COR-L47 (cell line): ENCODE measurements around the gene CACNA1S.

ENCODE experiments used
- DNase-seq: peaks from one replicate; lab custom pipeline; 2025; lab: John Stamatoyannopoulos, UW

CACNA1S gene

GRCh38 chr1:201115390-201115937 lies 3.2 kb upstream of the CACNA1S start:
- DNase-seq = no peak

DNA sequence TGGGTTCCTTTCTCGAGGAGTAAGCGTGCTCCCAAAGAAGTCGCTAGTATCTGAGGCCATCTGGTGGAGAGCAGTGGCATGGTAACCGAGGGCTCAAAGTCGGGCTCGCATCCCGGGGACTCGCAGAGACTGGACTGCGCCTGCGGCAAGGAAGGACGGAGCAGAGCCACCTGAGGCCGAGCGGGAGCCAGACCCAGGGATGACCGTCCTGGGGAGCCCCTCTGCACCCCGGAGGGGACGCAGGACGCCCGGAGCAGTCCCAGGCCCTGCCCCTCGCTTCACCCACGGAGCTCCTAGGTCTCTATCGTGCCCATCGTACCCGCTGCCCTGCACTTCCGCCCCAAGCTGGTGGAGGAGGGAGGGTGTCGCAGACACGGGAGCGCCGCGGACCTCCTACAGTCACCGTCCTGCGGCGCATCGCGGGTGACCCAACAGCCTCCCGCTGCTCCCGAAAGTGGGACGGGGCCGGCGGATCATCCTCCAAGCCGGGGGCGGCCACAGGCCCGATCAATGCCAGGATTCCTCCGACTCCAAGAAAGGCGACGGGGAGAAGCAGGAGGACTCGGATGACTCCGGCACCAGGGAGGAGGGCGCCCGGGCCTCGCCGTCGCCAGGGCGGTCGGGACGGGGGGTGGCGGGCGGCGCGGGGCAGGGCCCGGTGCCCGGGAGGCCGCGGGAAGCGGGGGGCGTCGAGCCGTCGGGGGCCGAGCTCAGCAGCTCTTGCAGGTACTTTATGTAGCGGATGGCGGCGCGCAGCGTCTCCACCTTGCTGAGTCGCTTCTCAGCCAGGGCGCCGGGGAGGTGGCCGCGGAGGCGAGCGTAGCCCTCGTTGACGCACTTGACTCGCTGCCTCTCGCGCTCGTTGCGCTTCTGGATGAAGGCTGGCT lies 2.3 kb upstream of the CACNA1S start:
- DNase-seq = peak; percentile 94

- no peak for DNase-seq
These were observed 1.4 kb upstream of the CACNA1S start for GRCh38 chr1:201113451-201114244.

GRCh38 chr1:201112926-201113325 lies 700 bp upstream of the CACNA1S start:
- no peak for DNase-seq

DNA sequence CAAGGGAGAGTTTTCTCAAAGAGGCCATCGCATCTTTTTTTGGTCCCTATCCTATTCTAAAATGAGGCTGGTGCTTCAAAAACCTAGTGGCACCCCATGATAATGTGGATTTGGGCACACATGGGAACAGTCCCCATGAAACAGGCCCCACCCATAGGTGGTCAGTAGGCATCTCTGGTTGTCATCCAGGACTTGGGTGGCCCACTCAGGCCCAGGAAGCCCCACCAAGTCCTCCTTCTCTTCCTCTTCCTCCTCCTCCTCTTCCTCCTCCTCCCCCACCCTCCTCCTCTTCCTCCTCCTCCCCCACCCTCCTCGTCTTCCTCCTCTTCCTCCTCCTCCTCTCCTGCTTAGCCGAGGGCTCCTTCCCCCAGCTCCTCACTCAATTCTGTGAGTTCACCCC lies 554 bp downstream of the CACNA1S start:
- no peak for DNase-seq

DNA sequence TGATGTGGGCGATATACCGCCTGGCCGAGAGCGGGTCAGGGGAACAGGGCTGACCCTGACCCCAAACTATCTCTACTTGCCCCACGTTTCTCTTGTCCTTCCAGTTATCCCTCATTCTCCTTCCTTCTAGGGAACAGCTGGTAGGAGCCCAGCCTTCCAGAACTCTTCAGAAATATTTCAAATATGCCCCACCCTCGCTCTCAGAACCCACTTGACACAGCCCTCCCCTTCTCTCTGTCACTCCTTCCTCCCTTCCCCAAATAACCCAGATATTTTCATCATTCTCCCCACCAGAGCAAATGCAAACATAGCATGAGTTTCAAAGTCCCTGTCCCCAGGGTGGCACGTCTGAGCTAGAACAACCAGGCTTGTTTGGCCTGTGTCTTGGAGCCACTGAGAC lies 1.1 kb downstream of the CACNA1S start:
- no peak for DNase-seq

GRCh38 chr1:201110616-201111015 lies 1.6 kb downstream of the CACNA1S start:
- no peak for DNase-seq

DNA sequence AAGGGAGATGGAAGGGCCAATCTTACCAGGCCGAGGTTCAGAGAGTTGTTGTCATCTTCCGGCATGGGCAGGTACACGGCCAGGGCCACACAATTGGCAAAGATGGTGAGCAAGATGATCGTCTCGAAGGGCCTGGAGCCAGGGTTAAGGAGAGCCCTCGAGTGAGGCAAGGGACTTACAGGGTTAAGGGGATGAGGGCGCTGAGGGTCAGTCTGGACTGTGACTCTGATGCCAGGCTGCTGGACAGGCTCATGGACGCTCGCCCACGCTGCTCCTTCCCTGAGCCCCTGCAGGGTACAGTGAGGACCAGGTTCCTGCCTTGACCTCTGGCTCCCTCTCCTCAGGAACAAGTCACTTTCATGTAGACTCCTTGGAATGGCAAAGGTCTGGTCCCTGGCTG lies 2.1 kb downstream of the CACNA1S start:
- no peak for DNase-seq

DNA sequence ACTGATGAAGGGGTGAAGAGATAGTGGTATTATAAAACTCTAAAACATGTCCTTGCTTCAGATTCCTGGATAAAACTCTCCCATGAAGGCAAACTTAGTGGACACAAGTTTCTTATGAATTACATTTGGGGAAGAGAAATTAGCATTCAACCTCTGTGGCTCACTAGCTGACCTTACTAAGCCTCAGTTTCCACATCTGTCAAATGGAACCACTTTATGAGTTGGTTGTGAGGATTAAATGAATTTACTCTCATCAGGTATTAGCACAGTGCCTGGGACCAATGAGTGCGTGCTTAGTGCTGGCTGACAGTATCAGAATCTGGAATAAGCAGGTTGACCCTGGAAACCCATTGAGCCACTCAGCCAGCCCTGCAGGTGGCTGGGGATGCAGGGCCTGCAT lies 2.6 kb downstream of the CACNA1S start:
- no peak for DNase-seq

DNA sequence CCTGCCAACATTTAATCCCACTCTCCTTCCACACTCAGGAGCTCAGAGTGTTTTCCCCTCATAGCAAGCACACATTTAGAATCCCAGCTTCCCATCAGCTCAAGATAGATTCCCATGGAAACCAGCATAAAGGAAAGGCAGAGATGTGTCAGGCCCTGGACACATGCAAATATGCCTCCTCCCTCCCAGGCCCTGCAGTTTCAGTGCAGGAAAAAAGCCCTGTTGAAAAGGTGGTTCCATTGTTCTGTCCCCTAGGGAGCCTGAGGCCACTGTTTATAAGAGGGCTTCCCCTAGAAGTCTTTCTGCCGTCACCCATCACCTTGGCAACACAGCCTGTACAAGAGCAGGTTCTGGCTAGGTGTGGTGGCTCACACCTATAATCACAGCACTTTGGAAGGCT lies 3.6 kb downstream of the CACNA1S start:
- DNase-seq = peak; percentile 90

DNA sequence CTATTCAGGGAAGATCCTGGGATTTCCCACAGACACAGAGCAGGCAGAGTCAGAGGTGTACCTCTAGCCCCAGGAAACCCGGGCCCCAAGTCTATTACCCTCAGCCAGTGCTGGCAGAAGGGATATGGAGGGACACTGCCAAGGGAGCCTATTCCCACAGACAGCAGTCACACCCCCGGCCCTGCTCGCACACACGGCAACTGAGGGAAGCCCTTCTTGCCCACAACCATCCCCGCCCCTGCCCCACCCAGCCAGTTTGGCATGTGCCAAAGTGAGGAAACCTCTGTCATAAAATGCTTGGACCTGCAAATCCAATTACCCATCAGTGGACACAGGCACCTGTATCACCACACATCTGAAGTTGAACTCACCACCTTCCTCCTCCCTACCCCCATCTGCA lies 6.5 kb downstream of the CACNA1S start:
- no peak for DNase-seq

GRCh38 chr1:201104141-201104540 lies 8.1 kb downstream of the CACNA1S start:
- no peak for DNase-seq

DNA sequence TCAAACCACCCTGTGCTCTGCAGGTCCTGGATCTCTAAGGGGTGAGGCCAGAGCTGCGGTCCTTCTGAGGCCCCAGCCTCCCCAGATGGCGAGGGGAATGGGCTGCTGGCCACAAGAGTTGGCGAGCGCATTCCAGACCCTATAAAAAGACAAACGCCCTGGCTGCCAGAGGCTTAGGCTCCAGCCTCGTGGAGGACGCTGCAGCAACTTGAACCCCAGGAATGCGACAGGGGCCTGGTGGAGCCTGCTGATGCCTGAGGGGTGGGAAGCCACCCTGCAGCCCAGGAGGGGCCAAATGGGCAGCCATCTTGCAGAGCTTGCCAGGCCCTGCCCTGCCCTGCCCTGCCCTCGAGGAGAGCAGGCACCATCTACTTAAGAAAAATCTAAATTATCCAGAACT lies 8.6 kb downstream of the CACNA1S start:
- no peak for DNase-seq

GRCh38 chr1:201100169-201100930 lies 11.9 kb downstream of the CACNA1S start:
- DNase-seq = no peak

- DNase-seq = no peak
These were observed 13.1 kb downstream of the CACNA1S start for GRCh38 chr1:201098992-201099677.

DNA sequence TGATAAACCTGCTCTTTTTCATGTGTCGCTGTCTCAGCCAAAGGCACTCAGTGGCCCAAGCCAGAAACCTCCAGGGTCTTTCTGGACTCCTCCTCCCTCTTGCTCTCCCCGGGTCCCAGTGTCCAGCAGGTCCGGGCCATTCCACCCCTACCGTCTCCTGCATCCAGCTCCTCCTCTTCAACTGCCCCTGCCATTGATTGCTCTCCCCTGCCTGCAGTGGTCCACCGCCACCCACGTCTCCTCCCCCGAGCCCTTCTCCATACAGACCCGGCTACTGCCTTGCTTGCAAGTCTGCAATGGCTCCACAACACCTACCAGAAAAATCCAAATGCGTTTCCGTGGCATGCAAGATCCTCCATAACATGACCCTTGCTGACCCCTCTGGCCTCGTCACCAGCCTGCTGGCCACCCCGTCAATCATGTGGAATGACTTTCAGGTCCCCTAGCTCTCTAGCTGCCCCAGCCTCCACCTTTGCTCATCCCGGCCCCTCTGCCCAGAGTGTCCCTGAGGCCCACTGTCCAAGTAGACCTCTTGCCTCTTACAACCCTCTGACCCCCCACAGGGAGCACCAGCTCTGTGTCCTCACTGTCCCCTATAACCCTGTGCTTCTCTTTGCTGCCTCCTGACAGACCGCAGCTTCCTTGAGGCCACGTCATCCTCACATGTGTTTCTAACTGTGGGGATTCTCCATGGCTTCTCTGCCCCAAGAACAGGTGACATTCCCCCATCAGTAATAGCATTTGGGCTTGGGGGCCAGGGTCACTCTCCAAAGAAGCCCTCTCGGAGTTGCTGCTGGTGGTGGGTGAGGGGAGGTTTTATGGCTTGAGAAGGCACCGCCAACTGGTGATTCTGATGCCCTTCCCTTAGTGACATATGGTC lies 15.0 kb downstream of the CACNA1S start:
- DNase-seq = no peak

DNA sequence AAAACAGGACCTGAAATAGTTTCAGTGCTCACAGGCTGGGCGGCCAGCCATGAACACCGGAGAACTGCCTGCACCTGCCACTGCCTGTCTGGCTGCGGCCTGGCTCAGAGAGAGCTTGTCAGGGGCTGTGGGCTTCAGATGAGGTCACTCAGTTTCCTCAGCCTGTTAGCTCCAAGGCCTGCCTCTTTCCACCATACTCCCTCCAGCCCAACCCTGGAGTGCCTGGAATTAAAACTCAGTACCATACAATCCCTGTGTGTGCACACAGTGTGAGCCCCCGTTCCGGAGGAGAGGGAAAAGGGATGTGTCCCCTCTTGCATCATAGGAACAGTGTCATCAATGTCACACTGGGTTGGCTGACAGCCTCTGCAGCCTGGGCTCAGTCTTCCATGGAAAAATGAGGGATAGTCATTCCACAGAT lies 16.2 kb downstream of the CACNA1S start:
- DNase-seq = no peak

- DNase-seq = no peak
These were observed 16.6 kb downstream of the CACNA1S start for GRCh38 chr1:201095581-201095980.

DNA sequence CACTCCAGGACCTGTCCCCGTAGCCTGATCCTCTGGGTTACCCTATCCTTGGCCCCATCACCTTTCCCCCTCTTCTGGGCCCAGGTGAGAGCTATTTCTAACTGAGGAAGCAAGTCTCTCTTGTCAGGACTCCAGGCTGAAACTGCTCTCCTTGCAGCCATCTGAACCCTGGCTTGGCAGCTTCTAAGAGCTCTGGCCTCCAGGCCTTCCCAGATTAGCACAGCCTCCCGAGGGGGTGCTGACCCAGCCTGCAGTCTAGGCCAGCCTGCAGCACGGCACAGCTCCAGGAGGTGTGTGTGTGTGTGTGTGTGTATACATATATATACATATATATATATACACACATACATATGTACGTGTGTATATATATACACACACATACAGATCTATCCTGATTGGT lies 17.4 kb downstream of the CACNA1S start:
- DNase-seq = no peak

- DNase-seq = no peak
These were observed 18.3 kb downstream of the CACNA1S start for GRCh38 chr1:201093962-201094361.

DNA sequence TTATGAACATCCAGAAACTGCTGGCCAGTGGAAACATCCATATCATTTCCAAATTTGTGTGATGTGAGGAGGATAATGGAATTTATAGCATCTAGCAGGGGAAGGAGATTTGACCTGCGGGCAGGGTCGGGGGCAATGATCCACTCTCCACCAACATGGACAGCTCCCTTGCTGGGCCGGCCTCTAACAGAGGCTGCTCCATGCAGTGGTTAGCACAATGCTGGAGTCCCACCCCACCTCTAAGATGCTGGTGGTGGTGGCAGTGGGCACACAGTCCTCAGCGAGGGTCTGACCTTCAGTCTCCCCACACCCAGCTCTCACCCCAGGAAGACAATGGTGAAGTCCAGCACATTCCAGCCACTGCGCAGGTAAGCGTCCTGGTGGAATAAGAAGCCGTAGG lies 18.7 kb downstream of the CACNA1S start:
- DNase-seq = no peak
